Small intestine (tissue), 7 donors: ENCODE measurements around the gene OAF. TPM values are rescaled to one million over a fixed set of nuclear protein-coding genes. Genes with fewer than 3 reads are reported as not detected.
A peak's percentile ranks its signal among the peaks of the same experiment; 100 is the strongest.

Experiments used
- DNase-seq, 2 donors: peaks; one replicate each; pipeline versions ENCODE4 v3.0.0 to v3.0.0-alpha.2; 2013
- FAIRE-seq: peaks from 2 replicates; lab custom pipeline; 2012; peaks lifted over from hg19 to GRCh38; lab: Jason Lieb, UNC
- H3K27ac ChIP-seq, 3 donors: one replicate each; pipeline ENCODE4 v1.5.1; 2013; ENCODE audit warnings: low read length in 2 of 3, mild to moderate bottlenecking in 2 of 3, control low read depth in 1 of 3, inconsistent platforms in 1 of 3, low read depth in 1 of 3, moderate library complexity in 1 of 3
- H3K27me3 ChIP-seq, 3 donors: one replicate each; pipeline ENCODE4 v1.6.1; 2013; ENCODE audit warnings: low read length in 3 of 3, inconsistent platforms in 1 of 3; ENCODE audit not compliant: control insufficient read depth in 3 of 3, insufficient read depth in 3 of 3
- H3K36me3 ChIP-seq, 3 donors: one replicate each; pipeline ENCODE4 v1.6.1; 2013; ENCODE audit warnings: low read length in 3 of 3, inconsistent platforms in 1 of 3, low read depth in 1 of 3, mild to moderate bottlenecking in 1 of 3, moderate library complexity in 1 of 3; ENCODE audit not compliant: control insufficient read depth in 3 of 3, insufficient read depth in 2 of 3
- H3K4me1 ChIP-seq, 3 donors: one replicate each; pipeline ENCODE4 v1.6.1; 2013; ENCODE audit warnings: low read length in 2 of 3, inconsistent platforms in 1 of 3, low read depth in 1 of 3, mild to moderate bottlenecking in 1 of 3, moderate library complexity in 1 of 3; ENCODE audit not compliant: control insufficient read depth in 3 of 3, insufficient read depth in 2 of 3
- H3K4me3 ChIP-seq, 3 donors: one replicate each; pipeline ENCODE4 v1.5.1; 2013; ENCODE audit warnings: low read length in 3 of 3, control low read depth in 1 of 3, inconsistent platforms in 1 of 3, low read depth in 1 of 3, mild to moderate bottlenecking in 1 of 3, moderate library complexity in 1 of 3
- H3K9me3 ChIP-seq, 2 donors: one replicate each; pipeline ENCODE4 v1.6.1; 2013; ENCODE audit warnings: low read depth in 1 of 2, low read length in 1 of 2; ENCODE audit not compliant: control insufficient read depth in 2 of 2, insufficient read depth in 1 of 2
- WGBS, 3 donors: extraction: QIAGEN DNeasy Blood & Tissue Kit; methylation state at CpG; one replicate each; pipeline ENCODE4 v1.1.7; 2013; 5-methylcytosine and 5-hydroxymethylcytosine counted together
- polyA plus RNA-seq, 4 donors: library from polyadenylated mRNA; stranded (reverse) in 3 of 4; unstranded in 1 of 4; fragments of 200-250 nt in 3 of 4; fragments of 120-200 nt in 1 of 4; gene quantifications; one replicate each; pipeline versions ENCODE4 v1.2.1 to v1.2.3, GENCODE V29; 2013
- donor health status: healthy with polysubstance abuse.
- donor health status: control.
- donor health status: control.
- donor health status: Bipolar disorder and iron deficiency.
- donor health status: healthy.

OAF gene
- polyA plus RNA-seq, 4 donors: 33.0 to 208 (median 65.1) TPM

DNA sequence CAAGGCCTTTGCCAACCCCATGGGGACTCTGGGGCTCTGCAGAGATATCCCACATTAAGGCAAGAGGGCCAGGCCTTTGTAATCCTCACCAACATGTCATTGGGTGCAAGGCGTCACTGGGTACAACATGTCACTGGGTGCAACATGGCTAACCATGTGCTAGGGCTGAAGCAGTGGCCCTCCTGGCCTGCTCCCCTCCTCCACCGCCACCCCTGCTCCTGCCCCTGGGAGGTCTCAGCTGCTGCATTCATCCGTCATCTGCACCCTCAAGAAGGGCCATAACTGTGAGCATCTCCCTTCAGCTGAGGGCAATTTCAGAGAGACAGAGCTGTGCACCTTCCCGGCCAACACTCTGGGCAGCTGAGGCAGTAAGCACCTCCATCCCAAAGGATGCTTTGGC, 16.7 kb upstream of the OAF start:
- DNase-seq (no peak), FAIRE-seq (no peak)
- 86 to 95% (median 89%) methylated on average over 4 of the region's 4 CpGs for WGBS, 3 donors
- Histone ChIP-seq H3K4me3 (no peak overlapping the region), H3K27me3 (no peaks in the 10 kb centered on the region), H3K9me3 (no peaks in the 10 kb centered on the region), H3K4me1 (peaks cover 7 to 81% (median 21%) of the 10 kb centered on the region in 3 donors), H3K27ac (no peak overlapping the region), H3K36me3 (no peaks in the 10 kb centered on the region)

DNA sequence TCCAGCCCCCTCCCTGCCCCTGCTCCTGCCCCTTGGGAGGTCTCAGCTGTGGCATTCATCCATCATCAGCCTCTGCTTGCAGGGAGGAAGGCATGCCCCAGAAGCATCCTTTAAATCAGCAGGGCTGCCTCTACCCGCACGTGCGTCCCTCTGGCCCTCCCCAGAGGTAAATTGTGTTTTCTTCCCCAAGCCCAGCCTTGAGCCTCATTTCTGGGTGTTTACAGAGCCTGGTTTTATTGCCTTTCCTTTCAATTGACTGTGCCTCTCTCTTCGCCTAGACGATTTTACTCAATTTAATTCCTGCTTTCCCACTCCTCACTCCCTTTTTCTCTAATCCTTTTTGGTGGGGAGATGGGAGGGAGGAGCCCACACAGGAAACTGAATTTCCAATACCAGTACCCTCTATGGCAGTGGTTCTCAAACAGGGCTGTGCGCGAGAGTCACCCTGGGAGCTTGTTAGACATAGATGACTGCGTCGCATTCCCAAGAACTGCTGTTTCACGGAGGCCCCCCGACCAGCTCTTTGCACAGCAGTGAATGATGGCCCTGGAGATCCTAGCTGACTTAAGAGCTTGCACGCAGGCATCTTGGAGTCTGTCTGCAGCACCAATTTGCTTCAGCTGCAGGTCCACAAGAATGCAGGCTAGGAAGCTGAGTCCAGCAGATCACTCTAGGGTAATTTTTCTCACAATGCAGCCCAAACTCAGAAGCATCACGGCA, 15.1 kb upstream of the OAF start:
- peak overlapping the region in 1 of 3 donors; percentile 96 for H3K27ac ChIP-seq
- FAIRE-seq (no peak), DNase-seq (peak in 1 of 2 donors; percentile 39)
- H3K27me3 ChIP-seq: no peaks in the 10 kb centered on the region
- WGBS, 3 donors: 52 to 66% (median 63%) methylated on average over 13 of the region's 13 CpGs
- no peaks in the 10 kb centered on the region for H3K36me3 ChIP-seq
- H3K4me1 ChIP-seq: peaks cover 7 to 82% (median 20%) of the 10 kb centered on the region in 3 donors
- no peaks in the 10 kb centered on the region for H3K9me3 ChIP-seq
- H3K4me3 ChIP-seq: no peak overlapping the region

DNA sequence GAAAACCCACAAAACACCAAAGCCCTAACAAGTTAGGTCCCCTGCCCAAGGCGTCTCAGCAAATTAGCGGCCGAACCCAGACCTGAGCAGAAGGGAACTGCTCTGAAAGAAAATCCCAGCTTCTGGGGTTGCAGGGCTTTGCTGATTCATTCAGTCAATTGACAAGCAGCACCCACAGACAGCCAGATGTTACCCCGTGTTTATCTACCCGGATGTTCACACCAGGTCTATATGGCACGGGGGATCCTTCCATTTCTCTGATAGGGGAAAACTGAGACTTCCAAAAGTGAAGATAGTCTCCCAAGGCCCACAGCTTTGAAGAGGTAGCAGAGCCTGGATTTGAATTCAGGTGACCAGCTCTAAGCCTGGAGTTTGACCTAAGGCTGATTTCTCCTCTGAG, 14.0 kb upstream of the OAF start:
- no peaks in the 10 kb centered on the region for H3K9me3 ChIP-seq
- peak overlapping the region; percentile 70 to 96 (median 89) for H3K27ac ChIP-seq
- DNase-seq: no peak
- H3K4me1 ChIP-seq: peaks cover 7 to 81% (median 23%) of the 10 kb centered on the region in 3 donors
- no peaks in the 10 kb centered on the region for H3K36me3 ChIP-seq
- no peaks in the 10 kb centered on the region for H3K27me3 ChIP-seq
- WGBS, 3 donors: 55 to 74% (median 60%) methylated on average over 6 of the region's 6 CpGs
- FAIRE-seq: no peak
- no peak overlapping the region for H3K4me3 ChIP-seq

DNA sequence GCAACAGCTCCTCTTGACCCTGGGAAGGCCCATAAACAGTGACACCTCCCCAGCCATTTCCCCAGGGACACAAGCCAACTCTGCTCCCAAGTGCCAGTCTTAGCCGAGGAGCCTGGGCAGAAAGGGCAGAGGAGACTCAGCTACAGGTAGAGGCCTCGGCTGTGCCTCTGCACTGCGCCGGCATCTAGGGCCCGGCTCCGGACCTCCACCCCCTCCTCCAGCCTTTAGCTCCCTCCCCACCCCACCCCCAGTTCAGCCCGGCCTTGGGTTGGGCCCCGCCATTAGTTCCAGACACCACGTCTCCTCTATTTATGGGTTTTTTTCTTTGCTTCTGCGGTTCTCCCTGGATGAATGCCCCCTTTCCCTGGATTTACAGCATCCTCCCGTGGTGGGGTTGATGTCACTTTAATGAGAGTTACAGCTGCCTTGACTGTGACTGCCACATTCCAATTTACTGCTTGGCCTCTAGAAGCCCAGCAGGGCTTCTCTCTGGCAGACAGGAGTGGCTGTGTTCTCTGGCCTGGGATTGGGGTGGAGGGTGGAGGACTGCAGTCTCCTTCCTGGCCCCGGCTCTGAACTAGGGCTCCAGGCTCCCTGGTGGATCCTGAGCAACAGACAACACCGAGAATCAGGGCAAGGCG, 13.5 kb upstream of the OAF start:
- H3K27ac ChIP-seq: peak overlapping the region; percentile 70 to 96 (median 89)
- WGBS, 3 donors: 24 to 39% (median 26%) methylated on average over 12 to 14 of the region's 14 CpGs
- peaks cover 7 to 87% (median 23%) of the 10 kb centered on the region in 3 donors for H3K4me1 ChIP-seq
- no peaks in the 10 kb centered on the region for H3K36me3 ChIP-seq
- no peak for FAIRE-seq
- H3K9me3 ChIP-seq: no peaks in the 10 kb centered on the region
- H3K27me3 ChIP-seq: no peaks in the 10 kb centered on the region
- H3K4me3 ChIP-seq: no peak overlapping the region
- DNase-seq: peak; percentile 67 to 89

DNA sequence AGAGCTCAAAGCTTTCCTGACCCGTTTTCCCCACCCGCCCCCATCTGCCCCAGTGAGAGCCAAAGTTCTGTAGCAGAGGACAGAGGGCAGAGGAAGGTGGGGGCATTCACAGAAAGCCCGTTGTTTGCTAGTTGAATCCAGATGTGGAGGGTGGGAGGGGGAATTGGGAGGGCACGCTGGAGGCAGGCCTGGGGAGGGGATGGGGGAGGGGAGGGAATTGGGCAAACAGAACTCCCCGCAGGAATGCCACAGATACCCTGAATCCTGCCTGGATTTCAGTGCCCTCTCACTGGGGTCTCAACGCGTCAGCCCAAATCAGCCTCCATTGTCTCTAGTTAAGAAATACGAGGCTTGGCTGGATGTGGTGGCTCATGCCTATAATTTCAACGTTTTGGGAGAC, 12.9 kb upstream of the OAF start:
- no peak for FAIRE-seq
- Histone ChIP-seq H3K4me3 (no peak overlapping the region), H3K4me1 (peaks cover 7 to 83% (median 23%) of the 10 kb centered on the region in 3 donors), H3K36me3 (no peaks in the 10 kb centered on the region), H3K27me3 (no peaks in the 10 kb centered on the region), H3K27ac (peak overlapping the region in 2 of 3 donors; percentile 80 to 96), H3K9me3 (no peaks in the 10 kb centered on the region)
- 48 to 69% (median 56%) methylated on average over 9 of the region's 9 CpGs for WGBS, 3 donors
- peak in 1 of 2 donors; percentile 25 for DNase-seq

DNA sequence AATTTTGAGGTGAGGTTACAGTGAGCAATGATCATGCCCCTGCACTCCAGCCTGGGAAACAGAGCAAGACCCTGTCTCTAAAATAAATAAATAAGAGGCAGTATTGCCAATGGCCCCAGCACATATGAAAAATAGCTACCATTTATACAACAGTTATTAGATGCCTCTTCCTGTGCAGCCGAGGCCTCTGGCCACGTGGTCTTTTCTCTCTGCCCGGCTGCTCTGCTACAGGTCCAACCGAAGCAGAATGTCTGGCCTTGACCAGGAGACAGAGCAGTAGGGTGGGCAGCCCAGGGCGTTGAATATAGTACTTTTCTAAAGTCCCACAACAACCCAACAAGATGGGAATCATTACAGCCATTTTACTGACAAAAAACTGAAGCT, 12.4 kb upstream of the OAF start:
- peaks cover 7 to 79% (median 22%) of the 10 kb centered on the region in 3 donors for H3K4me1 ChIP-seq
- peak overlapping the region; percentile 75 to 96 (median 80) for H3K27ac ChIP-seq
- H3K4me3 ChIP-seq: no peak overlapping the region
- H3K27me3 ChIP-seq: no peaks in the 10 kb centered on the region
- 66 to 72% (median 68%) methylated on average over 5 of the region's 5 CpGs for WGBS, 3 donors
- no peak for FAIRE-seq
- H3K36me3 ChIP-seq: no peaks in the 10 kb centered on the region
- no peaks in the 10 kb centered on the region for H3K9me3 ChIP-seq
- DNase-seq: no peak

DNA sequence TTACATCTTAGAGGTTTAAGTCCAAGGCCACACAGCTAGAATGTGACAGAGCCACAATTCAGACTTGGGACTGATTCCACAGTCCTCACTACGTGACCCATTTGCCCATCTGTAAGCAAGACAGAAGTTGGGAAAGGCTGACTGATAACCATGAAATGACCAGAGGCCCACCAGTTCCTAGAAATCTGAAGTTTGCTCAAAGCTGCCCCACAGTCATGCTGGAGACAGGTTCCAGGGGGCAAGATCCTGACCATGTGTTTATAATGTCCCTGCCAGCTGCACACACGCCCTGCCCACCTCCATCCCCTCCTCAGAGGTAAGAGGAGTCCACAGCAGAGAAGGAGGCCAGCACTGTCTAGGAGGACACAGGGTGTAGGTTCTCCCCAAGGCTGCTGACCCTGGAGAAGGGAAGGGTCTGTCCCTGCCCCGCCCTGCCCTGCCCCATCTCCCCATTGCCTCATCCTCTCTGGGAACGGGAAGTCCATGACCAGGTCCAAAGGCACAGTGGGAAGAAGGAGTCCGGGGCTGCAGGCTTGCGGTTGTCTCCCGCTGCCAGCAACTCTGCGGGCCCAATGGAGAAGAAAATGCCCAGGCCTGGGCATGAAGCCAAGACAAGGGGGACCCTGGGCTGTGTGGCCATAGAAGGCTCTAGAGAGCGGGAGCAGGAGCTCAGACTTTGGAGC, 11.9 kb upstream of the OAF start:
- no peaks in the 10 kb centered on the region for H3K36me3 ChIP-seq
- no peaks in the 10 kb centered on the region for H3K27me3 ChIP-seq
- WGBS, 3 donors: 25 to 63% (median 37%) methylated on average over 9 of the region's 9 CpGs
- no peaks in the 10 kb centered on the region for H3K9me3 ChIP-seq
- H3K4me3 ChIP-seq: no peak overlapping the region
- DNase-seq (peak; percentile 88 to 93), FAIRE-seq (no peak)
- peaks cover 7 to 80% (median 20%) of the 10 kb centered on the region in 3 donors for H3K4me1 ChIP-seq
- peak overlapping the region; percentile 75 to 96 (median 80) for H3K27ac ChIP-seq

DNA sequence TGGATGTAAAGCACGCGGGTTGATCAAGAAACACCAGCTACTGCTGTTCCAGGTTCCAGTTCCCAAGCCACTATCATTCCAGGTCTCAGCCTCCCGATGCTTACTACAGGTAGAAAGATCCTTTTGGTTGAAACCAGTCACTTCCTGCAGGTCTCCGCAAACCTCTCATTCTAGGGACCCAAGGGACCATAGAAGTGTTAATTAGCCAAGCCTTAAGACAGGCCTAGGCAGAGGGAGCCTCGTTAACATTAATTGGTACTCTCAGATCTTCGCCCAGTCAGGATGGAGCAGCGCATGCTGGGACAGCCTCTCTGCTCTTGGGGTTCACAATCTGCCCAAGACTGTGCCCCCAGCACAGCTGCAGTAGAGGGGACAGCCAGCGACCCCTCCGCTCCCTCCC, 11.2 kb upstream of the OAF start:
- no peak for DNase-seq
- Histone ChIP-seq H3K9me3 (no peaks in the 10 kb centered on the region), H3K27ac (peak overlapping the region in 2 of 3 donors; percentile 80 to 96), H3K4me1 (peaks cover 7 to 80% (median 20%) of the 10 kb centered on the region in 3 donors), H3K4me3 (no peak overlapping the region), H3K36me3 (no peaks in the 10 kb centered on the region), H3K27me3 (no peaks in the 10 kb centered on the region)
- FAIRE-seq: no peak
- WGBS, 3 donors: 89 to 92% (median 89%) methylated on average over 9 of the region's 9 CpGs
